CD14-positive monocyte (primary cell): ENCODE data around the gene PRKCA. TPM values are rescaled to one million over a fixed set of nuclear protein-coding genes. Genes with fewer than 3 reads are reported as not detected.

ENCODE experiments used
- DNase-seq, 3 donors: peaks; one replicate each; pipeline ENCODE4 v3.0.0-alpha.2; 2011 to 2022
- H2AFZ ChIP-seq: 2 replicates; pipeline ENCODE4 v1.6.0; 2012; ENCODE audit warnings: mild to moderate bottlenecking, low read depth, low read length, inconsistent platforms; ENCODE audit not compliant: insufficient read depth, poor library complexity, severe bottlenecking
- H3K27ac ChIP-seq, 2 donors: 1 replicate in 1 of 2; 2 replicates in 1 of 2; pipeline ENCODE4 v1.5.1; 2012 to 2013; ENCODE audit warnings: low read length in 2 of 2, control low read depth in 1 of 2, inconsistent platforms in 1 of 2, low read depth in 1 of 2, mild to moderate bottlenecking in 1 of 2
- H3K27me3 ChIP-seq, 2 donors: one replicate each; pipeline versions ENCODE4 v1.6.0 to v1.6.1; 2011 to 2013; ENCODE audit warnings: low read length in 2 of 2; ENCODE audit not compliant: control insufficient read depth in 2 of 2, insufficient read depth in 2 of 2
- H3K36me3 ChIP-seq, 2 donors: replicated peaks in 1 of 2; 1 replicate in 1 of 2; 2 replicates in 1 of 2; pipeline versions ENCODE4 v1.5.1 to v1.6.1; 2012 to 2013; ENCODE audit warnings: low read length in 2 of 2, control low read depth in 1 of 2, inconsistent platforms in 1 of 2, mild to moderate bottlenecking in 1 of 2; ENCODE audit not compliant: insufficient read depth in 2 of 2, control insufficient read depth in 1 of 2
- H3K4me1 ChIP-seq, 2 donors: 1 replicate in 1 of 2; 2 replicates in 1 of 2; pipeline versions ENCODE4 v1.5.1 to v1.6.1; 2012 to 2013; ENCODE audit warnings: low read length in 2 of 2, control low read depth in 1 of 2, inconsistent platforms in 1 of 2, mild to moderate bottlenecking in 1 of 2, moderate library complexity in 1 of 2; ENCODE audit not compliant: insufficient read depth in 2 of 2, control insufficient read depth in 1 of 2
- H3K4me2 ChIP-seq: replicated peaks from 2 replicates; pipeline ENCODE3; 2012; ENCODE audit warnings: low read length, moderate library complexity, mild to moderate bottlenecking; ENCODE audit not compliant: poor library complexity, severe bottlenecking; ENCODE audit errors: extremely low read depth
- H3K4me3 ChIP-seq, 3 experiments: fragments of 200-600 bp in 1 of 3; sonication (generic) in 1 of 3; replicated peaks in 1 of 3; 1 replicate in 2 of 3; 2 replicates in 1 of 3; pipeline ENCODE4 v1.5.1; 2011 to 2013; ENCODE audit warnings: low read length in 3 of 3, mild to moderate bottlenecking in 3 of 3, control low read depth in 2 of 3, low read depth in 2 of 3, inconsistent platforms in 1 of 3, moderate library complexity in 1 of 3
- H3K79me2 ChIP-seq: 2 replicates; pipeline ENCODE4 v1.6.0; 2012; ENCODE audit warnings: mild to moderate bottlenecking, control low read depth, inconsistent platforms, low read length, moderate library complexity; ENCODE audit not compliant: insufficient read depth
- H3K9ac ChIP-seq: 2 replicates; pipeline ENCODE4 v1.6.0; 2017; ENCODE audit warnings: low read length, mild to moderate bottlenecking; ENCODE audit not compliant: insufficient read depth, poor library complexity, severe bottlenecking
- H3K9me3 ChIP-seq, 2 donors: replicated peaks in 1 of 2; 1 replicate in 1 of 2; 2 replicates in 1 of 2; pipeline versions ENCODE4 v1.5.1 to v1.6.1; 2012 to 2013; ENCODE audit warnings: low read length in 2 of 2, control low read depth in 1 of 2; ENCODE audit not compliant: control insufficient read depth in 1 of 2, insufficient read depth in 1 of 2
- H4K20me1 ChIP-seq: 2 replicates; pipeline ENCODE4 v1.6.0; 2012; ENCODE audit warnings: mild to moderate bottlenecking, low read length, control low read depth, moderate library complexity; ENCODE audit not compliant: insufficient read depth
- H3K27ac Mint-ChIP-seq, 7 donors: one replicate each; pipeline ENCODE4 v1.8.0; 2020; ENCODE audit warnings: mild to moderate bottlenecking in 7 of 7, mixed read lengths in 7 of 7, moderate library complexity in 6 of 7, inconsistent platforms in 2 of 7
- H3K27me3 Mint-ChIP-seq, 3 donors: one replicate each; pipeline ENCODE4 v1.8.0; 2021 to 2022; ENCODE audit warnings: low read depth in 3 of 3, mild to moderate bottlenecking in 3 of 3, mixed read lengths in 3 of 3, moderate library complexity in 3 of 3, inconsistent platforms in 1 of 3
- H3K36me3 Mint-ChIP-seq, 2 donors: one replicate each; pipeline ENCODE4 v1.8.0; 2020; ENCODE audit warnings: mixed read lengths in 2 of 2, inconsistent platforms in 1 of 2, mild to moderate bottlenecking in 1 of 2
- H3K4me1 Mint-ChIP-seq: one replicate; pipeline ENCODE4 v1.8.0; 2020; ENCODE audit warnings: mild to moderate bottlenecking, mixed read lengths
- H3K4me3 Mint-ChIP-seq, 2 donors: one replicate each; pipeline ENCODE4 v1.8.0; 2020; ENCODE audit warnings: mild to moderate bottlenecking in 2 of 2, mixed read lengths in 2 of 2, moderate library complexity in 1 of 2
- H3K9me3 Mint-ChIP-seq, 7 donors: one replicate each; pipeline ENCODE4 v1.8.0; 2020 to 2022; ENCODE audit warnings: mixed read lengths in 7 of 7, mild to moderate bottlenecking in 6 of 7, moderate library complexity in 6 of 7, inconsistent platforms in 2 of 7
- WGBS: methylation state at CpG from one replicate; pipeline ENCODE4 v1.1.5; 2013; ENCODE audit warnings: missing lambda C conversion rate; ENCODE audit not compliant: insufficient coverage; 5-methylcytosine and 5-hydroxymethylcytosine counted together
- intact Hi-C, 2 donors: fragments of 100-400 bp; cut with micrococcal nuclease; formaldehyde crosslinking; loops; one replicate each; pipeline versions ENCODE4 v1.15.0 to v1.15.1; 2023
- polyA plus RNA-seq, 3 donors: library from polyadenylated mRNA; depleted of rRNA in 1 of 3; unstranded in 2 of 3; stranded (reverse) in 1 of 3; fragments of 300-500 nt in 2 of 3; fragments of >200 nt in 1 of 3; fragmentation: Illumina TruSeq in 2 of 3; gene quantifications; 1 replicate in 2 of 3; 2 replicates in 1 of 3; pipeline ENCODE4 v1.2.3, GENCODE V29; 2012 to 2021
- TF ChIP-seq, protein P1 (sequence below): fragments of 200-600 bp; IDR thresholded peaks from one replicate; pipeline ENCODE4 v1.8.0; 2022; ENCODE audit warnings: antibody characterized with exemption, mild to moderate bottlenecking

The PRKCA gene
- polyA plus RNA-seq, 3 donors, result 0.22 to 7.1 (median 0.30) TPM

DNA sequence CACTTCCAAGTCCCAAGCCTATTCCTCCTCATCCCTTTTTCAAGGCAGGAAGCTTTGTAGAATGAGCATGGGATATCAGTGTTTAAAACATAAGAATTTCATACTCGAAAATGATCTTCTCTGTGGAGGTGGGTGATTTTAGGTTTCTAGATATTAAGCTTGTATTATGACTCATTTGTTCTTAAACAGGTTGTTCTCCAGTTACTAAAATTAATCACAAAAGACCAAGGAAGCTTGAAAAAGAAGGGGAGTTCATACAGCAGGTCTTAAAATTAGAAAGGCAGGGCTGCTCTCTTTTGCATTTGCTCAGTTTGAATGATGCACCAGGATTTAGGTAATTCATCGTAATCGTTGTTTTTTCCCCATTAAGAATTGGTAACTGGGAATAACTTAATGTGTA lies 208.7 kb downstream of the PRKCA start:
- no peak overlapping the region for H3K4me3 ChIP-seq
- no peak for DNase-seq
- no peak overlapping the region for H3K27ac ChIP-seq
- no peaks in the 10 kb centered on the region for H4K20me1 ChIP-seq
- H3K4me3 Mint-ChIP-seq, result no peak overlapping the region
- WGBS, result 100% methylated on average over 1 of the region's 3 CpGs
- H3K27me3 Mint-ChIP-seq, result peaks cover 0 to 1% (median 1%) of the 10 kb centered on the region in 3 donors
- H3K9ac ChIP-seq, result no peak overlapping the region
- no peak overlapping the region for H2AFZ ChIP-seq
- TF ChIP-seq, protein P1, sequence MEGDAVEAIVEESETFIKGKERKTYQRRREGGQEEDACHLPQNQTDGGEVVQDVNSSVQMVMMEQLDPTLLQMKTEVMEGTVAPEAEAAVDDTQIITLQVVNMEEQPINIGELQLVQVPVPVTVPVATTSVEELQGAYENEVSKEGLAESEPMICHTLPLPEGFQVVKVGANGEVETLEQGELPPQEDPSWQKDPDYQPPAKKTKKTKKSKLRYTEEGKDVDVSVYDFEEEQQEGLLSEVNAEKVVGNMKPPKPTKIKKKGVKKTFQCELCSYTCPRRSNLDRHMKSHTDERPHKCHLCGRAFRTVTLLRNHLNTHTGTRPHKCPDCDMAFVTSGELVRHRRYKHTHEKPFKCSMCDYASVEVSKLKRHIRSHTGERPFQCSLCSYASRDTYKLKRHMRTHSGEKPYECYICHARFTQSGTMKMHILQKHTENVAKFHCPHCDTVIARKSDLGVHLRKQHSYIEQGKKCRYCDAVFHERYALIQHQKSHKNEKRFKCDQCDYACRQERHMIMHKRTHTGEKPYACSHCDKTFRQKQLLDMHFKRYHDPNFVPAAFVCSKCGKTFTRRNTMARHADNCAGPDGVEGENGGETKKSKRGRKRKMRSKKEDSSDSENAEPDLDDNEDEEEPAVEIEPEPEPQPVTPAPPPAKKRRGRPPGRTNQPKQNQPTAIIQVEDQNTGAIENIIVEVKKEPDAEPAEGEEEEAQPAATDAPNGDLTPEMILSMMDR, result no peak
- H3K4me2 ChIP-seq, result no peak overlapping the region
- H3K79me2 ChIP-seq, result no peaks in the 10 kb centered on the region
- no peaks in the 10 kb centered on the region for H3K27me3 ChIP-seq
- peaks cover 15% of the 10 kb centered on the region for H3K4me1 Mint-ChIP-seq
- H3K4me1 ChIP-seq, result peaks cover 6 to 8% of the 10 kb centered on the region in 2 donors
- no peak overlapping the region for H3K27ac Mint-ChIP-seq
- H3K36me3 Mint-ChIP-seq, result peaks cover 20 to 24% of the 10 kb centered on the region in 2 donors
- intact Hi-C loops, result no loop called here
- H3K9me3 ChIP-seq, result no peaks in the 10 kb centered on the region
- H3K36me3 ChIP-seq, result peaks cover 0 to 6% of the 10 kb centered on the region in 2 donors
- peaks cover 0 to 2% (median 0%) of the 10 kb centered on the region in 7 donors for H3K9me3 Mint-ChIP-seq

DNA sequence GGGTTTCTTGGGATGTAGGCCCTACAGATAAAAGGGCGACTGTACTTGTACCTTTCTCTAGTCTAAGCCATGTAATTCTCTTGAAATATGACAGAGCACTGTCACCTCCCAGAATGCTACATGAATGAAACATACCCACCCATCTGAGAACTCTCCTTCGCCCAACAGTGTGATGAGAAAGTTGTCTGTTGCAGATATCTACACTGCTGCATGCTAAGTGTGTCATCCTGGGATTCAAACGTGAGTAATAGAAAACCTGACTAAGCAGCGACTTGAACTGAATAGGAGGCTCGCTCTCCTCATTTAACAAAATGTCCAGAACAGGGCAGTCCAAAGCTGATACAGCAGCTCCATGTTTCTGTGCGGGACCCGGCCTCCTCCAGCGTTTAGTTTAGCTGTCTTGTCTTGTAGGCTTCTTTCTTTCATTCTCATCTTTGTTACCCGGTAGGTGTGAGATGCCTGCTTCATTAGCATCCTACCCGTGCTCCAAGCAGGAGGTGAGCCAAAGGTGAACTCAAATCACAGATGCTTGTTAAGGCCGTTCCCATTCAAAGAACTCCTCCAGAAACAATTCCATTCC lies 211.9 kb downstream of the PRKCA start:
- no peak overlapping the region for H3K9ac ChIP-seq
- H3K4me1 ChIP-seq, result peaks cover 0 to 2% of the 10 kb centered on the region in 2 donors
- no peak overlapping the region for H3K27ac ChIP-seq
- H2AFZ ChIP-seq, result no peak overlapping the region
- H3K36me3 ChIP-seq, result peaks cover 0 to 6% of the 10 kb centered on the region in 2 donors
- peaks cover 14% of the 10 kb centered on the region for H3K4me1 Mint-ChIP-seq
- TF ChIP-seq, protein P1, result no peak
- H3K27me3 ChIP-seq, result no peaks in the 10 kb centered on the region
- no peaks in the 10 kb centered on the region for H4K20me1 ChIP-seq
- peak overlapping the region in 1 of 7 donors; percentile 33 for H3K27ac Mint-ChIP-seq
- no peak overlapping the region for H3K4me3 ChIP-seq
- peaks cover 0 to 2% (median 0%) of the 10 kb centered on the region in 7 donors for H3K9me3 Mint-ChIP-seq
- H3K4me3 Mint-ChIP-seq, result no peak overlapping the region
- intact Hi-C loops, result no loop called here
- no peak for DNase-seq
- H3K27me3 Mint-ChIP-seq, result peaks cover 0 to 3% (median 1%) of the 10 kb centered on the region in 3 donors
- no peak overlapping the region for H3K4me2 ChIP-seq
- no peaks in the 10 kb centered on the region for H3K9me3 ChIP-seq
- no peaks in the 10 kb centered on the region for H3K79me2 ChIP-seq
- peaks cover 21 to 33% of the 10 kb centered on the region in 2 donors for H3K36me3 Mint-ChIP-seq
- WGBS, result 76% methylated on average over 5 of the region's 11 CpGs
